GM08714 (cell line): ENCODE measurements around the gene ACOT2.
"Not testable (repeated sequence)": the region's sequence is repeated elsewhere in the genome, so short reads cannot be mapped to it uniquely, and the experiment has no call there.

Source experiments
- H3K4me3 ChIP-seq: fragments of 200-500 bp; sonication (Bioruptor generic); 2 replicates; pipeline ENCODE4 v1.5.1; 2014; ENCODE audit warnings: mild to moderate bottlenecking, low read length, inconsistent platforms
- ZNF274 ChIP-seq: IDR thresholded peaks from 2 replicates; pipeline ENCODE4 v1.6.1; 2012; ENCODE audit warnings: mild to moderate bottlenecking, low read depth, low read length

The ACOT2 gene

DNA sequence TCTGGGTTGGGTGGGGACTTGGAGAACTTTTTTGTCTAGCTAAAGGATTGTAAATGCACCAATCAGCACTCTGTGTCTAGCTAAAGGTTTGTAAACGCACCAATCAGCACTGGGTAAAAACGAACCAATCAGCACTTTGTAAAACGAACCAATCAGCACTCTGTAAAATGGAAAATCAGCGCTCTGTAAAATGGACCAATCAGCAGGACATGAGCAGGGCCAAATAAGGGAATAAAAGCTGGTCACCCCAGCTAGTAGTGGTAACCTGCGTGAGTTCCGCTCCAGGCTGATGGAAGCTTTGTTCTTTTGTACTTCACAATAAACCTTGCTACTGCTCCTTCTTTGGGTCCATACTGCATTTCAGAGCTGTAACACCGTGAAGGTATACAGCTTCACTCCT is 1.7 kb upstream of the ACOT2 start:
- no peak for TF ChIP-seq ZNF274
- no peak overlapping the region for H3K4me3 ChIP-seq

DNA sequence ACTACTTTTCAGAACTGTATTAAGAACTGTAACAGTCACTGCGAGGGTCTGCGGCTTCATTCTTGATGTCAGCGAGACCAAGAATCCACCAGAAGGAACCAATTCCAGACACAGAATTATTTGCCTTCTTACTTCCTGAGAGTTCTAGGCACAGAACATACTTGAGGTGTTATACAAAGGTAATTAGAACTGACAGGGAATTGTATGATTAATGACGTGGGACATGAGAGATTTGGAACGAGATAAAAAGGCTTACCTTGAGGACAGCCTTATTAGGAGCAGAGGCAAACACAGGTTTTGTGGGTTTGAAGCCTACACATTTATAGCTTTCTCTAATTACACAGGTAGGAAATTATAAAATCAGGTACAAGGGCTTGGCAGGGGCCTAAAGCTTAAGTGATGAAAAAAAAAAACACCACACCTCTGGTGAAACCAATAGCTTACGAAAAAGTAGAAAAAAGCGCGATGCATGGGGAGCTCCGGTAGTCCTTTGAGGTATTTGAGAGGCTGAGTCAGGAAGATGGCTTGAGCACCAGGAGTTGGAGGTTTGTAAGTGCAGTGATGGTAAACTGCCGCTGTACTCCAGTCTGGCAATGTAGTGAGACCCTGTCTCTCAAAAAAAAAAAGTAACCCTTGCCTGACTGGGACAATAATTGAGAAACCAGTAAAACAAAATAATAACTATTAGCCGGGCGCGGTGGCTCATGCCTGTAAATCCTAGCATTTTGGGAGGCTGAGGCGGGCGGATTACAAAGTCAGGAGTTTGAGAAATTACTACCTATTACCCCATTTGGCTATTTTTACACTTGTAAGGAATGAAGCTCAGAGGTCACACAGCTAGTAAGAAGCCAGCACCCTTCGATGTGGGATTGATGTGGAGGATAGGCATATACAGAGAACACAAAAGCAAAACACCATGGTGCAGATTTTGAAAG is 795 bp upstream of the ACOT2 start:
- peak overlapping the region; percentile 93; the same call in 1 of the 2 replicates for H3K4me3 ChIP-seq
- no peak for TF ChIP-seq ZNF274

DNA sequence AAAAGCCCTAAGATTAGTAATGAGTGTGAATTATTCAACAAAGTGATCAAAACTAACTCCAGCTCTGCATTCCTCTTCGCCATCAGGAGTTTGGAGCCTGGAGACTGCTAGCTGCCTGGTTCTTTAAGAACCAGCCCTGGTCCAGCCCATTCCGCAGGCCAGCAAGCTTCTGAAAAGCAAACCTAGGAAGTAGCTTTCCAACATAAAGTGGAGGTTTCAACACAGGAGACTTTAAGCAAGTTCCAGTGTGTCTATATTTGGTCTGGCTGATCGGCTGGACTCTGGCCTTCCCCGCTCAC is 178 bp upstream of the ACOT2 start:
- H3K4me3 ChIP-seq = peak overlapping the region; percentile 93; the same call in 1 of the 2 replicates

DNA sequence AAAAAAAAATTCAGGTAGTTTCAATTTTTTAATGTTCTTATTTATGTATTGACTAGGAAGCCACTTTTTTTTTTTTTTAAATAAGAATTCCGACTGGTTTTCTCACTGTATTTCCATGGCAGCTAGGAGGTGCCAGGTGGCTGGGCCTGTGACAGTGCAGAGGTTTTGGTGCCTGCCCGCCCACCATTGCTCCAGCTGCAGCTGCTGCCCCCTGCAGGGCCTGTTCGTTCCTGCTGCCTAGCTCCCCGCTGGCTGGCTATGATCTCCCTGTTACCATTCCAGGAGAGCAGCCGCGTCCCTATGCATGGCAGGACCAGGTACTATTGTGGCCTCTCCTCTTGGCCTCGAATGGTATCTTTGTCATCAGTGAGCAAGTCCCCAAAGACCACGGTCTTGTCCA is 1.9 kb downstream of the ACOT2 start:
- H3K4me3 ChIP-seq = not testable (repeated sequence)

DNA sequence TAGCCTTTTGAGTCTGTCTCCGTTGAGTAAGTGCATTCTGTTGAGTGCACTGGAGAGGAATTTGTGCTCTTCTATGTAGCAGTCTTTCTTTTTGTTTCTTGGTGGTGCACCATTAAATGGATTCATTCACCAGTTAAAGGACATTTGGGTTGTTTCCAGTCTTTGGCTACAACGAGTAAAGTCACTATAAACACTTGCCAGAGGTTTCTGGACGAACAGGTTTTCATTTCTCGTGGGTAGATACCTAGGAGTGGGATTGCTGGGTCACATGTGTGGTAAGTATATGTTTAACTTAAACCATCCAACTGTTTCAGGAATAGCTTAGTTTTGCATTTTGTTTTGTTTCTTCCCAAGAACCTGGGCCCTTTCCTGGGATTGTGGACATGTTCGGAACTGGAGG is 4.0 kb downstream of the ACOT2 start:
- not testable (repeated sequence) for H3K4me3 ChIP-seq

DNA sequence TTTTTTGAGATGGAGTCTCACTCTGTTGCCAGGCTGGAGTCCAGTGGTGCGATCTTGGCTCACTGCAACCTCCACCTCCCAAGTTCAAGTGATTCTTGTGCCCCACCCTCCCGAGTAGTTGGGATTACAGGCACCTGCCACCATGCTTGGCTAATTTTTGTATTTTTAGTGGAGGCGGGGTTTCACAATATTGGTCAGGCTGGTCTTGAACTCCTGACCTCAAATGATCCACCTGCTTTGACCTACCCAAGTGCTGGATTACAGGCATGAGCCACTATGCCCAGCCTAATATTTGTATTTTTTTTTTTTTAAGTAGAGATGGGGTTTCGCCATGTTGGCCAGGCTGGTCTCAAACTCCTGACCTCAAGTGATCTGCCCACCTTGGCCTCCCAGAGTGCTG is 4.7 kb downstream of the ACOT2 start:
- not testable (repeated sequence) for H3K4me3 ChIP-seq

DNA sequence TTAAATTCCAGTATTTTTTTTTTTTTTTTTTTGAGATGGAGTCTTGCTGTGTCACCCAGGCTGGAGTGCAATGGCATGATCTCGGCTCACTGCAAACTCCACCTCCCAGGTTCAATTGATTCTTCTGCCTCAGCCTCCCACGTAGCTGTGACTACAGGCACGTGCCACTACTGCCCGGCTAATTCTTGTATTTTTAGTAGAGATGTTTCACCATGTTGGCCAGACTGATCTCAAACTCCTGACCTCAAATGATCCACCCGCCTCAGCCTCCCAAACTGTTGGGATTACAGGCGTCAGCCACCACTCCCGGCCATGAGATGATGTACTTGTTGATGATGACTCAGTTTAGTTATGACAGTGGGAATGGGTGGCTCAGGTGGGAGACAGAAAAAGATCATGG is 5.2 kb downstream of the ACOT2 start:
- not testable (repeated sequence) for H3K4me3 ChIP-seq

DNA sequence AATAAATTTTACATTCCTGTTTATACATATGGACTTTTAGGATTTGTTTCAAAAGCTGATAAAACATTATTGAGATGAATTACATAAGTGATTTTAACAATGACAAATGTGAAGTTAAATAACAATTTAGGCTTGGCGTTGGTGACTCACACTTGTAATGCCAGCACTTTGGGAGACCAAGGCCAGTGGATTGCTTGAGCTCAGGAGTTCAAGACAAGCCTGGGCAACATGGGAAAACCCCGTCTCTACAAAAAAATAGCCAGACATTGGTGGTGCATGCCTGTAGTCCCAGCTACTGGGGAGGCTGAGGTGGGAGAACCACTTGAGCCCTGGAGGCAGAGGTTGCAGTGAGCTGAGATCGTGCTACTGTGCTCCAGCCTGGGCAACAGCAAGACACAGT is 7.4 kb downstream of the ACOT2 start:
- TF ChIP-seq ZNF274 = no peak
- H3K4me3 ChIP-seq = no peak overlapping the region

DNA sequence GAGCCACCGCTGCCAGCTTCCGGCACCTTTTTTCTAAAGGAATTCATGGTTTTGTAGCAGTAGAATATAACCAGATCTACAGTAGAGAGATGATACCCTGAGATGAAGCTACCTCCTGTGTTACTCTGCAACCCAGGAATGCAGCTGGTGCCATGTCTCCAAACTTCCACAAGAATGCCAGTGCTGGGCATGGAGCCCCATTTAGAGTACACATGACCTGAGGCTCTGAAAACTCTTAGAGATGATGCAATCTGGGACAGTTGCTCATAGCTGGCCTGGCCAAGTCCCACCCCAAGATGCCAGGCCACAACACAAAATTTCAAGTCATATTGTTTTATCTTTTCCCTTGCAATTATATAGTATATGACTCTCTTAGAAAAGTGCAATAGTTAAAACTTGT is 8.2 kb downstream of the ACOT2 start:
- H3K4me3 ChIP-seq = not testable (repeated sequence)

DNA sequence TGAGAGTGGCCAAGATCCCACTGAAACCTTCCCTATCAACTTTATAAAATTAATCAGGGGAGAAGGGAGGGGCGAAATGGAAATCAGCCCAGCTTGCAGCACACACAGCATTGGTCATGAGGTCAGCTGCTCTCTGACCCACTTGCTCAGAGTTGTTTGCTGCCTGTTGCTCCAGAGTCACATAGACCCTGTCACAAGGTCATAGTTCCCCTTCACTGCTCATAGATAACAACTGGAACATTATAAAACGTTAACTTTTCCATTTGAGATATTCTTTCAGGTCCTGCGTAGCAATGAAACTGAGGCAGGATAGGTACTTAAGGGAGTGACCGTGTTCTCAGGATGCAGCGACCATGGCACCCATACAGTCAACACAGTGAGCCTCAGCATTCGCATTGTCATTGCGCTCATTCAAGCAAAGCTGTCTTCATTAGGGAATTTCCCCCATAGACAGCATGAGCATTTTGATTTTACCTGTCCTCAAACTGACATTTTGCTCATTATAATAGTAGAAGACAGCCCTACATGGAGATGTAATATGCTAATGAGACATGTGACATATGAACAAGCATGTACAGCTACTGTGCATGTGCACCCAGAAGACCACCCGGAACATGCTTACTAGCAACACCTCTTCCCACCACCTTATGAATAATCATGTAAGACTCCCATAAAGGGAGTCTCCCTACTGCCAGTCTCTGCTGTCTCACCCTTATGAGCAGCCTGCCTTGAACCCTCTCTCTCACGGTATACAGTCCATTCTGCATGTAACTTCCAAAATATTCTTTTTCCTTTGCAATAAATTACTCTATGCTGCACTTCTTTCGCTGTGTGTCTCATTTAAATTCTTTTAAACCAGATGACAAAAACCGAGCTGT is 13.3 kb downstream of the ACOT2 start:
- not testable (repeated sequence) for H3K4me3 ChIP-seq

DNA sequence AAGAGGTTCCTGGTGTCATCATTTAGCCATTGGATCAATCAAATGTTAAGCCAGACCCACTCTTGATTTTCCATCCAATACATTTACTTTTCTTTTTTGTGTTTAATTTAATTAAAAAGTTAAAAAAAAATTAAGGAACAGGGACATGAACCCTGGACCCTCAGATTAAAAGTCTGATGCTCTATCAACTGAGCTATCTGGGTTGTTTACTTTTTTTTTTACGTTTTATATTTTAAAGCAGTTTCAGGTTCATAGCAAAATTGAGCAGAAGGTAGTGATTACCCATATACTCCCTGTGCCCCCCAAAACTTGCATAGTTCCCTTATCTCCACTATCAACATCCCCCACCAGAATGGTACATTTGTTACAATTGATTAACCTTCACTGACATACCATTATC is 19.7 kb downstream of the ACOT2 start:
- H3K4me3 ChIP-seq = no peak overlapping the region
- TF ChIP-seq ZNF274 = no peak

DNA sequence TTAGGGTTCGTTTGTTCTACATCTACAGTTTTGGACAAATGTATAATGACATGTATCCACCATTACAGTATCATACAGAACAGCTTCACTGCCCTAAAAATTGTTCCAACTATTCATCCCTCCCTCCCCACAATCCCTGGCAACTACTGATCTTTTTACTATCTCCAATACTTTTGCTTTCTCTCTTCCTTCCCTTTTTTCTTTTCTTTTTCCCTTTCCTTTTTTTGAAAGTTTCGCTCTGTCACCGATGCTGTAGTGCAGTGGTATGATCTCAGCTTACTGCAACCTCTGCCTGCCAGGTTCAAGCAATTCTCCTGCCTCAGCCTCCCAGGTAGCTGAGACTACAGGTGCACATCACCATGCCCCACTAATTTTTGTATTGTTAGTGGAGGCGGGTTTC is 20.1 kb downstream of the ACOT2 start:
- H3K4me3 ChIP-seq = no peak overlapping the region
- TF ChIP-seq ZNF274 = no peak

DNA sequence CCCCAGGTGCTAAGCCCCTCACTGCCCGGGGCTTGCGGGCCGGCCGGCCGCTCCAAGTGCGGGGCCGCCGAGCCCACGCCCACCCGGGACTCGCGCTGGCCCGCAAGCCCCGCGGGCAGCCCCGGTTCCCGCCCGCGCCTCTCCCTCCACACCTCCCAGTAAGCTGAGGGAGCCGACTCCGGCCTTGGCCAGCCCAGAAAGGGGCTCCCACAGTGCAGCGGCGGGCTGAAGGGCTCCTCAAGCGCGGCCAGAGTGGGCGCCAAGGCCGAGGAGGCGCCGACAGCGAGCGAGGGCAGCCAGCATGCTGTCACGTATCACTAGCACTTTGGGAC is 21.6 kb downstream of the ACOT2 start:
- not testable (repeated sequence) for H3K4me3 ChIP-seq

DNA sequence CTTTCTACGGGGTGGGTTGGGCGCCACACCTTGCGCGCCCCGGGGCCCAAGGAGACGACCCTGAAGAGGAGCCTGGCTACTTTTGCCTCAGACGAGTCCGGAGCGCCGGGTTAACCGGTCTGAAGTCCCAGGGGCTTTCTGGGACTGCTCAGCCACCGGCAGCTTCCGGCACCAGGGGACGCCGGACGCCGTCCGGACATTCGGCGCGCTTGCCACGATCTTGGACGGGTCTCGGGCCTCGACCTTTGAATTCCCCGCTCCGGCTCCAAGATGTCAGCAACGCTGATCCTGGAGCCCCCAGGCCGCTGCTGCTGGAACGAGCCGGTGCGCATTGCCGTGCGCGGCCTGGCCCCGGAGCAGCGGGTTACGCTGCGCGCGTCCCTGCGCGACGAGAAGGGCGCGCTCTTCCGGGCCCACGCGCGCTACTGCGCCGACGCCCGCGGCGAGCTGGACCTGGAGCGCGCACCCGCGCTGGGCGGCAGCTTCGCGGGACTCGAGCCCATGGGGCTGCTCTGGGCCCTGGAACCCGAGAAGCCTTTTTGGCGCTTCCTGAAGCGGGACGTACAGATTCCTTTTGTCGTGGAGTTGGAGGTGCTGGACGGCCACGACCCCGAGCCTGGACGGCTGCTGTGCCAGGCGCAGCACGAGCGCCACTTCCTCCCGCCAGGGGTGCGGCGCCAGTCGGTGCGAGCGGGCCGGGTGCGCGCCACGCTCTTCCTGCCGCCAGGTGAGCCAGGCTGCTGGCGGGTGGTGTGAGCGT is 22.9 kb downstream of the ACOT2 start, which contains the start of gene ACOT4:
Gene ACOT4, plus strand, starts transcription at position 184 of the 760 bp plus-strand sequence. Its CDS starts 87 bp downstream, at position 271.
- peak within 1 kb of the TSS; percentile 55; the same call in 1 of the 2 replicates for H3K4me3 ChIP-seq
- no peak for TF ChIP-seq ZNF274

DNA sequence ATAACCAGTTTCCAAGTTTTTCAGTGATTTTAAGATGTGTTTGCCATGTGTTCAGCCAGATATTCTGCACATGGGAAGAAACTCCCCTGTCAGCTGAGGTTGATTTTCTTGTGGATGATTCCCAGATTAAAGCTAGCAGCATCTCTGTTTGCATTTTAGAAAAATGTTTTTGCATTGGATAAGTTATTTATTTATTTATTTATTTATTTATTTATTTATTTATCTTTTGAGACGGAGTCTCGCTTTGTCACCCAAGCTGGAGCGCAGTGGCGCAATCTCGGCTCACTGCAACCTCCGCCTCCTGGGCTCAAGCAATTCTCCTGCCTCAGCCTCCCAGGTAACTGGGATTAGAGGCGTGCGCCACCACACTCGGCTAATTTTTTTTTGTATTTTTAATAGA is 25.5 kb downstream of the ACOT2 start:
- TF ChIP-seq ZNF274 = no peak
- no peak overlapping the region for H3K4me3 ChIP-seq

DNA sequence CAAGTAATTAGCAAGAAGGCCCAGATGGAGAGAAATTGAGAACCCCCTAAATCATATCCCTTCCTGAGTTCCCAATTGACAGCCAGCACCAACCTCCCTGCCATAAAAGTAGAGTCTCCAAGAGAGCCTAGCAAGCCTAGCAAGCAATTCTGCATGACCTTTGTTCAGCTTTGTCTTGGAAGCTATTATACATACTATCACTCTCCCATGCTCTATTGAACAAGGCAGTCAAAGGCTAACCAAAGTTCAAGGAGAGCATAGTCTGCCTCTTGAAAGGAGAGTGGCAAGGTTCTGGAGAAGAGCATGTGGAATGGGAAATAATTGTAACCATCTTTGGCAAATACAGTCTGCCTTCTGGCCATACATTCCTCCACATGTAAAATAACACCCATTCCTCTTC is 30.5 kb downstream of the ACOT2 start:
- TF ChIP-seq ZNF274 = no peak
- H3K4me3 ChIP-seq = no peak overlapping the region
